ENCODE measurements around the gene COL5A3.
"Not testable (repeated sequence)": the region's sequence is repeated elsewhere in the genome, so short reads cannot be mapped to it uniquely, and the experiment has no call there.

The COL5A3 gene

GRCh38 chr19:9971166-9971897, 39.0 kb downstream of the COL5A3 start:
- DNase-seq (ENCODE audit: low read depth in 3 of 3): no peak

DNA sequence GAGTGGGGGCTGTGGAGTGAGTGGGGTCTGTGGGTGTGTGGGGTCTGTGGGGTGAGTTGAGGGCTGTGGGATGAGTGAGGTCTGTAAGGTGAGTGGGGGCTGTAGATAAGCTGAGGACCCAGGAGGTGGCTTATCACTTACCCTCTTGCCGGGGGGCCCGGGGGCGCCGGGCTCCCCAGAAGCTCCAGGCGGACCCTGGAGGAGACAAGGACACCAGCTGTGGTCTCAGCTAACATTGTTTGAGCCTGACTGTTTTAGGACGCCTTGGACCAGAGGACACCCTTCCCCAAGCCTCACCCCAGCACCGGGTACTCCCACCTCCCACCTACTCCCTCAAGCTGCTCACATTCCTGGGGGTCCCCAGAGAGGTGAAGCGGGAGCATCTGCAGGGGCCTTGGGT, 39.8 kb downstream of the COL5A3 start:
- no peak for DNase-seq (ENCODE audit: low read depth in 3 of 3)

DNA sequence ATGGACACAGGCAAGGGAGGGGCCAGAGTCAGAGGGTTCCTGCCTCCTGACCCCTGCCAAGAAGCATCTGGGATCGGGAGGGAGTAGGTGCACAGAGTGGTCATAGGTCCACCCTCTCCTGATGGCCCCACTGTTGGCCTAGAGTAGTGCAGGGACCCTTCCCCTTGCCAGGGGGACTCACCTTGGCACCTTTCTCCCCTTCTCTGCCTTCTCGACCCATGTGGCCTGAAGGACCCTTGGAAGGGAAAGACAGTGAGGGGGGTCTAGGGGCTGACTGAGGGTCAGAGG, 40.7 kb downstream of the COL5A3 start:
- no peak for DNase-seq (ENCODE audit: low read depth in 3 of 3)

GRCh38 chr19:9968820-9969687, 41.2 kb downstream of the COL5A3 start:
- no peak for DNase-seq (ENCODE audit: low read depth in 3 of 3)

DNA sequence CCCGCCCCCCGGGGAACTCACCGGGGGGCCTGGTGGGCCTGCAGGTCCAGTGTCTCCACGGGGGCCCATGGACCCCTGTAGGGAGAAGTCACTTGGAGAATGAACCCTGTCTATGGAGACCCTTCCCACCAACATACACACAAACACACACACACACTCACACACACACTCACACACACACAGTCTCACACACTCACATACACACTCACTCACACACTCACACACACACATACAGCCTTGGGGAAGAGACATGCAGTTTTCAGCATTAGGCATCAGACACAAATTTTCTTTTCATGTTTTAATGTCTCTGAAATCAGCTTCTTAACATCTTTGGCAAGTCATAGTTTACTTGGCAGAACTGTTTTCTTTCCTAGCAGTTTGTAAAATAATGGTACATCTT, 43.0 kb downstream of the COL5A3 start:
- DNase-seq (ENCODE audit: low read depth in 3 of 3): no peak

DNA sequence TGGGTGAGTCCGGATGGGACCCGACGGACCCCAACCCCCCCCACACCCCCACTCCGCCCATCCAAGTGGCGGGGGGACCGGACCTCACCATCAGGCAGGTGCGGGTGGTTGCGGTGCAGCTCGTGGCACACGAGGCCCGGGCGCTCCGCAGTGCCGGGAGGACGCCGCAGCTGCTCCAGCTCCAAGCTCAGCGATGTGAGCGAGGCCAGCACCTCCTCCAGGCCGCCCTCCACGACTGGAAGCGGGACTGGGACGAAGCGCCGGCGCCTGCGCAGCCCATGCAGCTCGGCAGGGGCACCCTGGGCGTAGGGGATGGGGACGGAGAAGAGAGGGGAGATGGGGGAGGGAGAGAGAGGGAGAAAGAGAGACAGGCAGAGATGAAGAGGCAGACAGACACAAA, 43.9 kb downstream of the COL5A3 start:
- no peak for DNase-seq (ENCODE audit: low read depth in 3 of 3)

- DNase-seq (ENCODE audit: low read depth in 3 of 3): no peak
Observed at GRCh38 chr19:9966024-9966423, 44.3 kb downstream of the COL5A3 start.

DNA sequence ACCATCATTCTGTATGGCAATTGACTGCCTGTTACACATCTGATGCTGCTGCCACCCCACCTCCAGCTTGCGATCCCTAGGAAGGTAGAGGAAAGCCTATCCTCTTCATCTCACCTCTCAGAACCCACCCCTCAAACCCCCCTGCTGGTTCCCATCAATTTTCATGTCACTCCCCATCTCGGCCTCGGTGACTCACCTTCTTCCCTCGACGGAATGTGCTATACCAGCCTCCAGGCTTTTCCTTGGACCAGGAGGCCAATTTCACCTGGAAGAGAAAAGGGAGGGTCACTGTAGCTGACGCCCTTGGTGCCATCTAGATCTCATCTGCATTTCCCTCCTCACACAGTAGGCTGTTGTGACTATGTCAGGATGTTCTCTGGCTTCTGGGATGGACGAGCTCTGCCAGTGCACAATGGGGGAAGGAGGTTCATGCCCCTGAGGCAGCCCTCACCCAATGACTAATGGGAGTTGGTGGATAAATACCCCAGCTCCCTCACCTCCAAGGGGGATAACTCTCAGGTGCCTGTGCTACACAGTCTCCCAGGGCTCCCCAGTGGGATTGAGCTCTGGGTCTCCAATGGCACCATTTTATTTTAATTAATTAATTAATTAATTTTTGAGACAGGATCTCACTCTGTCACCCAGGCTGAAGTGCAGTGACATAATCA, 47.5 kb downstream of the COL5A3 start:
- no peak for DNase-seq (ENCODE audit: low read depth in 3 of 3)

DNA sequence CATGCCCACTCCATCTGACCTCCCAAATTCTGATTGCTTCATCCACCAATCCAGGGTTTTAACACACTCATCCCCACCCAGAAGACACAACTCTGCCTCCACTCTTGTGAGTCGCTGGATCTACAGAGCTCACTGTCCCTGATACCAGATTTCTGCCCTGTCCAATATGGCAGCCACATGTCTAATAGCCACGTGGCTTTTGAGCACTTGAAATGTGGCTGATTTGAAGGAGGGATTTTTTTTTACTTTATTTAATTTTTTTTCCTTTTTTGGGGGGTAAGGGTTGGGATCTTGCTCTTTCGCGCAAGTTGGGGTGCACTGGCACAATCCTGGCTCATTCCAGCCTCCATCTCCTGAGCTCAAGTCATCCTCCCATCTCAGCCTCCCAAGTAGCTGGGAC, 49.2 kb downstream of the COL5A3 start:
- no peak for DNase-seq (ENCODE audit: low read depth in 3 of 3)

GRCh38 chr19:9958379-9958821, 51.9 kb downstream of the COL5A3 start:
- DNase-seq (ENCODE audit: low read depth in 3 of 3): no peak

DNA sequence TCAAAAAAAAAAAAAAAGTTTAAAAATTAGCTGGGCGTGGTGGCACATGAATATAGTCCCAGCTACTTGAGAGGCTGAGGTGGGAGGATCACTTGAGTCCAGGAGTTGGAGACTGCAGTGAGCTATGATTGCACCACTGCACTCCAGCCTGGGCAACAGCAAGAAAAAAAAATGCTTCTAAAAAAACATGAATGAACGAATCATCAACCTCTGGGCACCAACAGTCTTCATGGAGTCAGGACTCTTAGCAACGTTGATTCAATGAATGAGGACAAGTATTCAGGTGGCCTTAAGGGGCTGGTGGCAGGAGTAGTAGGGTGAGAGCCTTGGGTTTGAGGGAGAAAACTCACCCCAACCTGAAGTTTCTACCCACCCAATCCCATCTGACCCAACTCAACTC, 53.3 kb downstream of the COL5A3 start:
- DNase-seq (ENCODE audit: low read depth in 3 of 3): no peak

DNA sequence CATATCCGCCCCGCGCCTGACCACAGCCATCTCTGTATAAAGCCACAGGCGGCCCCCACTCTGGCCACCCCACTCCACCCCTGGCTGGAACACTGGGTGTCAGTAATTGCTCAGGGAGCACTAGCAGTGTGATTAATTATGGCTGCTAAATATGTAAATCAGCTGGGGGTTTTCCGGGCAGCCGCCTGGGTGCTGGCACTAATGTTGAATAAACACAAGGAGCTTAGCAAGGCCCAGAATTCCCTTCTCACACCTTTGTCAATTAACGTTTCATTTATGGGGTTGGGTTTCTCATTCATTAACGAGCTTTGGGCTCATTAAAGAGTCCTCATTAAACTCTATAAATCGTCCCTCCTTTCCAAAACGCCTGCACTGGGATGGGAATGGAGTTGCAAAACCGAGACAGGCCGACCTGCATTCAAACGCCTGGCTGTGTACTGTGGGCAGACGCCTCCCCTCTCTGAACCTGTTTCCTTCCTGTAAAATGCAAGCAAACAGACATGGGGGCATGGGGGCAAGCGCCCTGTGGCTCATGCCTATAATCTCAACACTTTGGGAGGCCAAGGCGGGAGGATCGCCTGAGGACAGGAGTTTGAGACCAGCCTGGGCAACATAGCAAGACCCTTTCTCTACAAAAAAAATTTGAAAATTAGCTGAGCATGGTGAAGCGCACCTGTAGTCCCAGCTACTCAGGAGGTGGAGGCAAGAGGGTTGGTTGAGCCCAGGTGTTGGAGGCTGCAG, 56.3 kb downstream of the COL5A3 start:
- no peak for DNase-seq (ENCODE audit: low read depth in 3 of 3)

DNA sequence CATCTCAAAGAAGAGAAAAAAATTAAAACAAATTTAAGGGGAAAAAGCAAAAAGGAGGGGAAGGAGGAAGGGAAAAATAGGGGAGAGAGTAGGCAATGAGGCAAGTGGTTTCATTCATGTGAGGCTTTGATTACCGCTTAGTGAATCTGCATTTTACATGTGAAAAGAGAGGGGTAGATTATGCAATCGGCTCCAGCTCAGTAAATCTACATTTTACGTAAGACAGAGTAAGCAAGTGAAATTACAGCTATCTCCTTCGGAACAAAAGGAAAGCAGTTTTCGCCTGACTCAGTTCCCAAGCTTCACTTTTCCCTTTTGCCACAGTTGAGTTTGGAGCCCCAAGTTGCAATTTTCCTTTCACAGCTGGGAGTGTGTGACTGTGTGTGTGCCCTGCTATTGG, 58.0 kb downstream of the COL5A3 start:
- DNase-seq (ENCODE audit: low read depth in 3 of 3): no peak

DNA sequence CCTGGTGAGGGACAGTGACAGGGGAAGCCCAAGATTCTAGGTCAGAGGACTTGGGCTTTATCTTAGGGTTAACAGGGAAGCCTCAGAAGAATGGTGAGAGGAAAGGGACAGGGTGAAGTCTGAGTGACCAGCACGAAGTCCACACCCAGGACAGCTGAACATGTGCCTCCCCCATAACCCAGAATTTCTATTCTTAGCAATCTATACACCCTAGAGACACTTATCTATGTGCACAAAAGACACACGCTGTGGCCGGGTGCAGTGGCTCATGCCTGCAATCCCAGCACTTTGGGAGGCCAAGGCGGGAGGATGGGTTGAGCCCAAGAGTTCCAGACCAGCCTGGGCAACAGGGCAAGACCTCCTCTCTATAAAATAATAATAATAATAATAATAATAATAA, 62.9 kb downstream of the COL5A3 start:
- no peak for DNase-seq (ENCODE audit: low read depth in 3 of 3)

DNA sequence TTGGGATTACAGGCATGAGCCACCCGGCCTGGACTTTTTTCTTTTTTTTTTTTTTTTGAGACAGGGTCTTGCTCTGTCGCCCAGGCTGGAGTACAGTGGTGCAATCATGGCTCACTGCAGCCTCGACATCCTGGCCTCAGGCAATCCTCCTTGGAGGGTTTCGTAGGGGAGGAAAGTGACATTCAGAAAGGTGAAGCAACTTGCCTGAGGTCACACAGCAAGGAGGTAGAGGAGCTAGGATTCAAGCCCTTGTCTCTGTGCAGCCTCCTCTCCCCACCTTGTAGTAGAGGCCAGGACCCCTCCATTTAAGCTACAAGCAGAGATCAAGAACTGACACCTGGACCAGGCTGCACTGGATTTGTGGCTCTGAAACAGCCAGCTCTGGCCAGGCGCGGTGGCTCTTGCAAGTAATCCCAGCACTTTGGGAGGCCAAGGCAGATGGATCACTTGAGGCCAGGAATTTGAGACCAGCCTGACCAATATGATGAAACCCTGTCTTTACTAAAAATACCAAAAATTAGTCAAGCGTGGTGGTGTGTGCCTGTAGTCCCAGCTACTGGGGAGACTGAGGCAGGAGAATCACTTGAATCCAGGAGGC, 63.7 kb downstream of the COL5A3 start:
- DNase-seq (ENCODE audit: low read depth in 3 of 3): not testable (repeated sequence)

GRCh38 chr19:9945319-9945966, 64.9 kb downstream of the COL5A3 start:
- no peak for DNase-seq (ENCODE audit: low read depth in 3 of 3)

GRCh38 chr19:9943744-9944143, 66.6 kb downstream of the COL5A3 start:
- no peak for DNase-seq (ENCODE audit: low read depth in 3 of 3)

DNA sequence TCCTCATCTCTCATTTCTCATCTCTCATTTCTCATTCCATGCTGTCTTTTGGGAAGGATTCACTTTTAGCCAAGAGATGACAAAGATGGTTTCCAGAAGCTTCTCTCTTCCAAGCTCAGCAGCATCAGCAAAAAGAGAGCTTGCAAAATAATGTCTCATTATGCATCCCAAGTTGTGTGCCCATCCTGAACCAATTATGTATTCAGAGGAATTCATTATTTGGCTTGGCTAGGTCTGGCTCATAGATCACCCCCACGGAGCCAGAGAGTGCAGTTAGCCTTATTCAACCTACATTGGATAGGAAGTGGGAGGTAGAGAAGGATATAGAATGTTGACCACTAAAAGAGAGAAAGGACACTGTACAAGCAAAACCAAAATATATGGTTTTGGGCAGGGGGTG, 68.6 kb downstream of the COL5A3 start:
- no peak for DNase-seq (ENCODE audit: low read depth in 3 of 3)

DNA sequence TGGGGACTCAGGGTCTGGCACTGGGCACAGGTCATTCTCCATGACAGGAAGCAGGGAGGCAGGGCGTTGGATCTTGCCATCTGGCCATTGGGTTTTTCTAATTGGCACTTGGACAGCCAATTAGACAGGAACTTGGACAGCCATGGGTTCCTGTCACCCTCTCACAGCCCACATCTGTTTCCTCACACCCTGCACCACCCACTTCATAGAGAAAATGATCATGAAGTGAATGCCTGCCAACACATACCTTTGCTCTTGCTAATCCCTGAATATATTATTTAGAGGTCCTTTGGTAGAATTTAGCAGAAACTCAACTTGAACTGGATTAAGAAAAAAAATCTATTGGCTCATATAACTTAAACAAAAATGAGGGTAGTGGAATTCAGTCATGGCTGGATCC, 69.1 kb downstream of the COL5A3 start:
- no peak for DNase-seq (ENCODE audit: low read depth in 3 of 3)

- DNase-seq (ENCODE audit: low read depth in 3 of 3): no peak
Observed at GRCh38 chr19:9940778-9941177, 69.5 kb downstream of the COL5A3 start.

DNA sequence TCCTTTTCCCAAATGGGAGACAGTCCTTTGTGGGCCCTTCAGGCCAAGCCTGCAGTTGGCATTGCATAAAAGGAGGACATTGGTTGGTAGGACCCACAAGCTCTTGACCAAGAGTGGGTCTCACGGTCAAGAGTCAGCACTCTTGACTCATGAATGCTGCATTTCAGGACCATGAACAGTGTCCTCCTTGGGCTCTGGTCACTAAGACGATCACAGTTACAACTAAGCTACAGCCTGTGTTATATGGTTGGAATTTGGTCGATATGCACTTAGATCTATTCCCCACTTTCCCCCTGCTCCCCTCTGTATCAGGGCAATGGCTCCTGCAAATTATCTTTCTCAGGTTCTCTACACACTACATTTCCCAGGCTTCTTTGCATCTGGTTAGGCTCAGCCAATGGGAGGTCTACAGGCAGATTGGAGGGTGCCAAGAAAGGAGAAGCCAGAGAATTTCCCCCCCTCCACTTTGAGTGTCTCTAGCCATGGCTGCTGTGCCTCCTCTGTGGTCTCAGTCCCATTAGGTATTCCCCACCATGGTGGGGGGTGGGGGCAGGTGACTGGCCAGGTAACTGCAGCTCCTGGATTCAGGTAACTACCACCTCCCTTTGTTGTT, 70.9 kb downstream of the COL5A3 start:
- DNase-seq (ENCODE audit: low read depth in 3 of 3): no peak
